A549 treated with dexamethasone at 1 μM for 4 hours (cell line): ENCODE data around the gene CYP2A7. TPM values are rescaled to one million over a fixed set of nuclear protein-coding genes. Genes with fewer than 3 reads are reported as not detected.

Source experiments
- total RNA-seq: library from RNA; stranded (reverse); fragments of 200-300 nt; extraction: Qiagen RNA extraction; gene quantifications from 5 replicates; pipeline ENCODE4 v1.2.3, GENCODE V29; 2022

CYP2A7 gene, protein sequence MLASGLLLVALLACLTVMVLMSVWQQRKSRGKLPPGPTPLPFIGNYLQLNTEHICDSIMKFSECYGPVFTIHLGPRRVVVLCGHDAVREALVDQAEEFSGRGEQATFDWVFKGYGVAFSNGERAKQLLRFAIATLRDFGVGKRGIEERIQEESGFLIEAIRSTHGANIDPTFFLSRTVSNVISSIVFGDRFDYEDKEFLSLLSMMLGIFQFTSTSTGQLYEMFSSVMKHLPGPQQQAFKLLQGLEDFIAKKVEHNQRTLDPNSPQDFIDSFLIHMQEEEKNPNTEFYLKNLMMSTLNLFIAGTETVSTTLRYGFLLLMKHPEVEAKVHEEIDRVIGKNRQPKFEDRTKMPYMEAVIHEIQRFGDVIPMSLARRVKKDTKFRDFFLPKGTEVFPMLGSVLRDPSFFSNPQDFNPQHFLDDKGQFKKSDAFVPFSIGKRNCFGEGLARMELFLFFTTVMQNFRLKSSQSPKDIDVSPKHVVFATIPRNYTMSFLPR
- not detected in 5 replicates for total RNA-seq

DNA sequence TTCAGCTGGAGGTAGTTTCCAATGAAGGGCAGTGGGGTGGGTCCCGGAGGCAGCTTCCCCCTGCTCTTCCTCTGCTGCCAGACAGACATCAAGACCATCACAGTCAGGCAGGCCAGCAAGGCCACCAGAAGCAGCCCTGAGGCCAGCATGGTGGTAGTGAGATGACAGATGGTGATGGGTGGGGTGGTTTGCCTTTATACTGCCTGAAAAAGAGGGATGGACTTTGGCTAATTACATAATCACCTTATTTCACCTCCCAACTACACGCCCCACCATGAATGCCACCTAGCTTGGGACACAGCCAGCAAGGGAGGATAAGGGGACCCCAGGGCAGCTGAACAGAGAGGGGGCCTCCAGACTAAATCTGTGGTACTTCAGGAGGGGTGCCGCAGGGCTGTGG is at the start of gene CYP2A7:
TSS of gene CYP2A7 (minus strand) at position 170 of the 400 bp plus-strand sequence. CDS start at position 149, 21 bp downstream.

DNA sequence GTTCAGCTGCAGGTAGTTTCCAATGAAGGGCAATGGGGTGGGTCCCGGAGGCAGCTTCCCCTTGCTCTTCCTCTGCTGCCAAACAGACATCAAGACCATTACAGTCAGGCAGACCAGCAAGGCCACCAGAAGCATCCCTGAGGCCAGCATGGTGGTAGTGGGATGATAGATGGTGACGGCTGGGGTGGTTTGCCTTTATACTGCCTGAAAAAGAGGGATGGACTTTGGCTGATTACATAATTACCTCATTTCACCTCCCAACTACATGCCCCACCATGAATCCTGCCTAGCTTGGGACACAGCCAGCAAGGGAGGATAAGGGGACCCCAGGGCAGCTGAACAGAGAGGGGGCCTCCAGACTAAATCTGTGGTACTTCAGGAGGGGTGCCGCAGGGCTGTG is 31.8 kb downstream of the CYP2A7 start, which contains the start of gene CYP2A6:
TSS of gene CYP2A6 (minus strand) at position 171 of the 400 bp plus-strand sequence. CDS start at position 150, 21 bp downstream.

Other genes starting within 250 kb of the CYP2A7 start
- gene NUMBL, start 191.6 kb downstream of the CYP2A7 start, total RNA-seq, result 52.1 to 81.6 TPM (median 75.1 TPM) in 5 replicates
- 75.4 to 105 TPM (median 92.9 TPM) in 5 replicates for gene COQ8B, start 165.3 kb downstream of the CYP2A7 start, total RNA-seq
- gene ITPKC, start 165.1 kb downstream of the CYP2A7 start, total RNA-seq, result 36.4 to 49.8 TPM (median 45.3 TPM) in 5 replicates
- gene ACTMAP, start 131.8 kb downstream of the CYP2A7 start, total RNA-seq, result 15.5 to 21.3 TPM (median 19.0 TPM) in 5 replicates
- 159 to 177 TPM (median 172 TPM) in 5 replicates for gene SNRPA, start 131.0 kb downstream of the CYP2A7 start, total RNA-seq
- 0.30 to 0.33 TPM in 2 of 5 replicates, not detected in the others for gene MIA, start 106.7 kb downstream of the CYP2A7 start, total RNA-seq
- 14.9 to 18.5 TPM (median 16.9 TPM) in 5 replicates for gene RAB4B, start 104.0 kb downstream of the CYP2A7 start, total RNA-seq
- gene EGLN2, start 83.0 kb downstream of the CYP2A7 start, total RNA-seq, result 74.3 to 103 TPM (median 97.3 TPM) in 5 replicates
- 0.07 TPM in 1 of 5 replicates, not detected in the others for gene CYP2A6, start 31.8 kb downstream of the CYP2A7 start, total RNA-seq
- gene CYP2B6, start 109.1 kb upstream of the CYP2A7 start, total RNA-seq, result 0.04 TPM in 1 of 5 replicates, not detected in the others
- not detected in 5 replicates for gene CYP2A13, start 206.2 kb upstream of the CYP2A7 start, total RNA-seq
- not detected in 5 replicates for gene CYP2F1, start 232.2 kb upstream of the CYP2A7 start, total RNA-seq